ENCODE data around the gene CHP2. TPM values are rescaled to one million over a fixed set of nuclear protein-coding genes. Genes with fewer than 3 reads are reported as not detected.
"Not testable (repeated sequence)": the region's sequence is repeated elsewhere in the genome, so short reads cannot be mapped to it uniquely, and the experiment has no call there.

The CHP2 gene
- total RNA-seq, 4 donors from 2014 or later: 0.09 to 0.38 TPM; not detected in 2

GRCh38 chr16:23745263-23745662, 9.6 kb upstream of the CHP2 start:
- TF ChIP-seq POLR2A (IDR thresholded peaks at IDR 0.05): no peak
- TF ChIP-seq CTCF (IDR thresholded peaks at IDR 0.05): no peak
- Histone ChIP-seq H3K36me3 (no peaks in the 10 kb centered on the region), H3K4me3 (no peak overlapping the region), H3K9me3 (no peaks in the 10 kb centered on the region), H3K4me1 (no peaks in the 10 kb centered on the region), H3K27ac (no peak overlapping the region), H3K27me3 (peaks cover 0 to 57% (median 0%) of the 10 kb centered on the region in 4 donors)
- intact Hi-C loops (cut with DNase I): no loop called here
- 68 to 74% methylated on average over 4 of the region's 4 CpGs for WGBS, 2 donors
- no peak for DNase-seq

- no peaks in the 10 kb centered on the region for H3K4me1 ChIP-seq
- intact Hi-C loops (cut with DNase I): no loop called here
- H3K27me3 ChIP-seq: peaks cover 0 to 46% (median 0%) of the 10 kb centered on the region in 4 donors
- H3K9me3 ChIP-seq: no peaks in the 10 kb centered on the region
- no peak overlapping the region for H3K4me3 ChIP-seq
- WGBS, 2 donors: 44 to 60% methylated on average over 1 of the region's 1 CpG
- TF ChIP-seq POLR2A (IDR thresholded peaks at IDR 0.05): no peak
- TF ChIP-seq CTCF (IDR thresholded peaks at IDR 0.05): no peak
- H3K27ac ChIP-seq: no peak overlapping the region
- no peak for DNase-seq
- no peaks in the 10 kb centered on the region for H3K36me3 ChIP-seq
These were observed 6.2 kb upstream of the CHP2 start for GRCh38 chr16:23748630-23749029.

GRCh38 chr16:23751053-23751452, 3.8 kb upstream of the CHP2 start:
- H3K27ac ChIP-seq; H3K36me3 ChIP-seq; DNase-seq; H3K4me3 ChIP-seq; intact Hi-C loops (cut with DNase I); H3K9me3 ChIP-seq: not testable (repeated sequence)
- H3K4me1 ChIP-seq: peaks cover 7 to 11% (median 11%) of the 10 kb centered on the region in 3 donors
- 71 to 100% methylated on average over 1 of the region's 1 CpG for WGBS, 2 donors
- H3K27me3 ChIP-seq: peaks cover 8 to 48% (median 11%) of the 10 kb centered on the region in 4 donors

DNA sequence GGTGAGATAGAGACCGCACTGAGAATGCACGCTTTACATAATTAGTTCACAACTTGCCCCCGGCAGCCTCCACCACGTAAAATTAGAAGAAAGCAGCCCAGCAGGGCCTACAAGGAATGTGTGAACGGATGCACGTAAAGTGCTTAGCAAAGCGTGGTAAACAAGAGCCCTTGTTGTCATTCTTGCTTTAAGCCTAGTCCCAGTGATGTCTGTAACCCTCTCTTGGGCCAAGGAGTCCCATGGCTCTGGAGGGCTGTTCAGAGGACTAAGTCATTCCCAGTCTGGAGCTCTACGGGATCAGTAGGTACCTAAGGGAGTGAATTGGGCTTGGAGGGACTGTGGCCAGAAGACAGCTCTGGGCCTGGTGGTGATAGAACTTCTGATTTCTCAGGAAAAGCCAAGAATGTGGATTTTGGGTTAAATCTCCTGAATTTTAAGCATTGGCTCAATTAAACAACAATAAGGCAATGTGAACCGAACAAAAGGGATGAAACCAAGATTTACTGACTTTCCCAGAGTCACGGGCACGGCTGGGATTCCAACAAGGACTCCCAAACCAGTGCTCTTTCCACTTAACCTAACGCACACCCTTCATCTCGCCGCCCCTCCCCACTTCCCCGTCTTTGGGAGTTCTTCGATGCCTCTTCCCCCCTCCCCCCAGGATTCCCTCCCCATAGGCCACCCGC, 775 bp upstream of the CHP2 start:
- Histone ChIP-seq H3K27me3 (peaks cover 8 to 69% (median 11%) of the 10 kb centered on the region in 4 donors), H3K27ac (no peak overlapping the region), H3K4me1 (peaks cover 7 to 11% (median 11%) of the 10 kb centered on the region in 3 donors), H3K4me3 (peak overlapping the region in 3 of 4 donors; percentile 26 to 60 (median 38)), H3K9me3 (no peaks in the 10 kb centered on the region), H3K36me3 (no peaks in the 10 kb centered on the region)
- WGBS, 2 donors: 40 to 54% methylated on average over 16 to 17 of the region's 17 CpGs
- no peak for DNase-seq
- intact Hi-C loops (cut with DNase I): no loop called here
- TF ChIP-seq CTCF (IDR thresholded peaks at IDR 0.05) (no peak), POLR2A (IDR thresholded peaks at IDR 0.05) (no peak)

GRCh38 chr16:23755484-23755809, 621 bp downstream of the CHP2 start:
- Histone ChIP-seq H3K4me1 (peaks cover 7 to 11% (median 11%) of the 10 kb centered on the region in 3 donors), H3K4me3 (no peak overlapping the region), H3K9me3 (no peaks in the 10 kb centered on the region), H3K27me3 (peaks cover 8 to 74% (median 11%) of the 10 kb centered on the region in 4 donors), H3K36me3 (no peaks in the 10 kb centered on the region), H3K27ac (no peak overlapping the region)
- TF ChIP-seq CTCF (IDR thresholded peaks at IDR 0.05): no peak
- no peak for TF ChIP-seq POLR2A (IDR thresholded peaks at IDR 0.05)
- 22 to 46% methylated on average over 5 to 10 of the region's 15 CpGs for WGBS, 2 donors
- intact Hi-C loops (cut with DNase I): no loop called here
- DNase-seq: no peak

All from esophagus squamous epithelium (tissue), 5 donors.